NB4 (cell line): ENCODE measurements around the gene CHD8.

Source experiments
- DNase-seq: peaks from one replicate; pipeline ENCODE4 v3.0.0; 2010; ENCODE audit warnings: low read depth
- H3K4me3 ChIP-seq: one replicate; pipeline ENCODE4 v1.5.1; 2011; ENCODE audit warnings: mild to moderate bottlenecking, low read depth, low read length, moderate library complexity
- MYC ChIP-seq: IDR thresholded peaks from 2 replicates; pipeline ENCODE4 v1.6.1; 2011; ENCODE audit warnings: low read depth, low read length
- POLR2A ChIP-seq: IDR thresholded peaks from 2 replicates; pipeline ENCODE4 v1.6.1; 2011; ENCODE audit warnings: mild to moderate bottlenecking; ENCODE audit not compliant: insufficient read length; ENCODE audit errors: extremely low read depth
- TF ChIP-seq, protein P1 (sequence below): IDR thresholded peaks from one replicate; pipeline ENCODE4 v1.5.1; 2012; ENCODE audit warnings: low read depth, low read length
- TF ChIP-seq, protein P2 (sequence below): IDR thresholded peaks from 2 replicates; pipeline ENCODE4 v1.6.1; 2011; ENCODE audit warnings: low read depth, low read length

The CHD8 gene

DNA sequence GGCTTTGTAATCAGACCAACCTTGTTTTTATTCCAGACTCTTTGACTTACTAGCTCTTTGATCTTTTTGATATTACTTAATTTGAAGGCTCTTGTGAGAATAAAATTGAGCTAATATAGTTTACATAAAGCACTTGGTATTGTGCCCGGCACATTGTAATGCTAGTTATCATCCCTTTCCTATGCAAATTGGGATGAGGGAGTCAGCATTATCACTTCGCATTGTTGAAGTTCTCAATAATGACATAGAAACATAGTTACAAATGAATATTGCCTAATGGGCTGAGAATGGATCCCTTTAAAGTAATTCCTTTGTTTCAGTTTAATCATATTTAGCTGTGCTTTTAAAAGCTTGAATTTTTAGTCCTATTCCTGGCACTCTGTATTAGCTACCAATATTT is 108.7 kb downstream of the CHD8 start:
- DNase-seq, result no peak

DNA sequence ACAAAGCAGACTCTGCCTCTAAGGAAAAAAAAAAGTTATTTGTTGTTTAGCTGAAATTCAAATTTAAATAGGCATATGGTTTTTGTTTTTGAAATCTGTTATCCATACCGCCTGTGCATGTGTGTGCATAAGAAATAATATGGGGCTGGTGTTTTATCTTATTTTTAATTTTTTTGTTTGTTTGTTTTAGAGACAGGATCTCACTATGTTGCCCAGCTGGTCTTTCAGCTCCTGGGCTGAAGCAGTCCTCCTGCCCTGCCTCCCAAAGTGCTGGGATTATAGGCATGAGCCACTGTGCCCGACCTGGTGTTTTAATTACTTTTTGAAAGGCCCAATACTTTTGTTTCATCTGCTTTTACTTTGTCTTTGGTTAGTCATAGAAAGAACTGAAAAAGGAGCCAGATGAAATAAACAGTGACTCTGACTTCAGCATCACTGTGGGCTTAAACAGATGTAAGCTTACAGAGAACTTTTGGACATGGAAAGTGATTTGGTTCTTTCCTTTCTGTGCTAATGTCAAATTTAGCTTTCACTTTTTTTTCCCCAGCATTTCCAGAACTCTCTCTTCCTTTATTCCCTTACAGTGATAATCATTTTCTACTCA is 109.3 kb downstream of the CHD8 start:
- no peak for DNase-seq
- TF ChIP-seq, protein P1, sequence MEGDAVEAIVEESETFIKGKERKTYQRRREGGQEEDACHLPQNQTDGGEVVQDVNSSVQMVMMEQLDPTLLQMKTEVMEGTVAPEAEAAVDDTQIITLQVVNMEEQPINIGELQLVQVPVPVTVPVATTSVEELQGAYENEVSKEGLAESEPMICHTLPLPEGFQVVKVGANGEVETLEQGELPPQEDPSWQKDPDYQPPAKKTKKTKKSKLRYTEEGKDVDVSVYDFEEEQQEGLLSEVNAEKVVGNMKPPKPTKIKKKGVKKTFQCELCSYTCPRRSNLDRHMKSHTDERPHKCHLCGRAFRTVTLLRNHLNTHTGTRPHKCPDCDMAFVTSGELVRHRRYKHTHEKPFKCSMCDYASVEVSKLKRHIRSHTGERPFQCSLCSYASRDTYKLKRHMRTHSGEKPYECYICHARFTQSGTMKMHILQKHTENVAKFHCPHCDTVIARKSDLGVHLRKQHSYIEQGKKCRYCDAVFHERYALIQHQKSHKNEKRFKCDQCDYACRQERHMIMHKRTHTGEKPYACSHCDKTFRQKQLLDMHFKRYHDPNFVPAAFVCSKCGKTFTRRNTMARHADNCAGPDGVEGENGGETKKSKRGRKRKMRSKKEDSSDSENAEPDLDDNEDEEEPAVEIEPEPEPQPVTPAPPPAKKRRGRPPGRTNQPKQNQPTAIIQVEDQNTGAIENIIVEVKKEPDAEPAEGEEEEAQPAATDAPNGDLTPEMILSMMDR, result no peak
- TF ChIP-seq MYC (no peak), POLR2A (no peak)
- TF ChIP-seq, protein P2, sequence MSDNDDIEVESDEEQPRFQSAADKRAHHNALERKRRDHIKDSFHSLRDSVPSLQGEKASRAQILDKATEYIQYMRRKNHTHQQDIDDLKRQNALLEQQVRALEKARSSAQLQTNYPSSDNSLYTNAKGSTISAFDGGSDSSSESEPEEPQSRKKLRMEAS, result no peak

More for the DNA sequence above, 108.7 kb downstream of the CHD8 start:
- TF ChIP-seq POLR2A, result no peak
- no peak for TF ChIP-seq MYC
- TF ChIP-seq, protein P2, result no peak
- TF ChIP-seq, protein P1, result no peak
- H3K4me3 ChIP-seq, result no peak overlapping the region

DNA sequence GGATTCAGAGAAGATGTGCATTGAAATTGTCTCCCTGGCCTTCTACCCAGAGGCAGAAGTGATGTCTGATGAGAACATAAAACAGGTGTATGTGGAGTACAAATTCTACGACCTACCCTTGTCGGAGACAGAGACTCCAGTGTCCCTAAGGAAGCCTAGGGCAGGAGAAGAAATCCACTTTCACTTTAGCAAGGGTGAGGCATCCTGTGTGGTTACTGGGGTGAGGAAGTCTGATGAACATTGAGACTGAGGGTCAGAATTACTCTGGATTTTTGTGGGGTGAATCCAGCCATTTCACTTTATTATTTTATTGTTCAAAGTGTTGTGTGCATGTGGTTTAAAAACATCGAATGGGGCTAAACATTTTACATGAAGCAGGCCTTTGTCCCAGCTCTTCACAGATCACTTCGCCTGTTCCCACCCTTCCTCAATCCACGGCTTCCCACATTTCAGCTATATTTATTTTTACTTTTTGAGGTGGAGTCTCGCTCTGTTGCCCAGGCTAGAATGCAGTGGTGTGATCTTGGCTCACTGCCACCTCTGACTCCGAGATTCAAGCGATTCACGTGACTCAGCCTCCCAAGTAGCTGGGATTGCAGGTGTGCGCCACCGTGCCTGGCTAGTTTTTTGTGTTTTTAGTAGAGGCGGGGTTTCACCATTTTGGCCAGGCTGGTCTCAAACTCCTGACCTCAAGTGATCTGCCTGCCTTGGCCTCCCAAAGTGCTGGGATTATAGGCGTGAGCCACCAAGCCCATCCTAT is 112.7 kb downstream of the CHD8 start:
- DNase-seq, result no peak
- no peak for TF ChIP-seq POLR2A
- TF ChIP-seq, protein P2, result no peak
- TF ChIP-seq, protein P1, result no peak
- no peak for TF ChIP-seq MYC
- H3K4me3 ChIP-seq, result no peak overlapping the region

More for the DNA sequence above, 109.3 kb downstream of the CHD8 start:
- no peak overlapping the region for H3K4me3 ChIP-seq
